Raji (cell line): ENCODE measurements around the gene SEZ6.

ENCODE experiments used
- POLR2A ChIP-seq: IDR thresholded peaks from 2 replicates; pipeline ENCODE4 v1.6.1; 2011; ENCODE audit warnings: low read depth, low read length, control low read depth; ENCODE audit not compliant: insufficient read depth

Gene SEZ6

DNA sequence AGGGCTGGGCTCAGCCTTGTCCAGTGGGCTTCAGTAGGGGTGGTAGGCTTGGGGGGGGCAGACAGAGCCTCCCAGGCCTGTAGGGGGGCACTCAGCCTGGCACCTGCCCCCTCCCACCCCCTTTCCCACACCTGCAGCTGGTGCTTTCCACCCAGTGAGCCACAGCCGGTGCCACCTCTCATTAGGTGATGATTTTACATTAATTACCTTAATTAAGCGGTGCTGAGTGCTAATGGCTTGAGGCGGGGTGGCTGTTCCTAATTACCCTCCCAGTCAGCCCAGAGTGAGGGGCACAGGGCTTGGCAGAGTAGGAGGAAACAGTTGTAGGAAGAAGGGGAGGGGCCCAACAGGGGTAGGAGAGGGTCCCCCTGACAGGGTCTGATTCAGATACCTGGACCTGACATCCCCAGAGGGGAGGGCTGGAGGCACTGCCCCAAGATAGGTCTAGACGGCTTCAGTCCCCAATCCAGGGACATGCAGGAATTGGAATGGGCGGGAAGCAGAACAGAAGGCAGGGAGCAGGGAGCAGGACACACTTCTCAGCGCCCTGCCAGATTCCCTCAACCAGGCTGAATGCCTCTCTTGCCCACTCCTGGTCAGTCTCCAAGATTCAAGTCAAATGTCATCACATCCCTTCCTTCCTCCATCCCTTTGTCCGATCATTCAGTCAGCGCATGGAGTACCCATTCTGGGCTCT lies 28.0 kb downstream of the SEZ6 start:
- TF ChIP-seq POLR2A, result no peak

DNA sequence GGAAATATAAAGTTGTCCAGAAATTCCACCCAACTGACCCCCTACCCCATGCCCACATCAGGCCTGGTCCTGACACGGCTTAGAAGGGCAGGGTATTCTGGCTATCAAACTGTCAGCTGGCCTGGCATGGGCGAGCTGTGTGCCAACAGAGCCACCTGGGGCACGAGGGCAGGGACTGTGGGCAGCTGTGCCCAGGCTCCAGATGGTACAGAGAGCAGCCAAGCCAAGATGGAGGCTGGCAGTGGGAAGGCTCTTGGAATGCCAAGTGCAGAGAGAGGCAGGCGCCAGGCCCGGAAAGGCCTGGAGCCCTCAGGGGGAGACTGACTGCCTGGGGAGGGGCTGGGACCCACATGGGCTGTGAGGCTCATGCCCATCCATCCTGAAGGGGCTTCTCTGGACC lies 30.2 kb downstream of the SEZ6 start:
- TF ChIP-seq POLR2A, result no peak

DNA sequence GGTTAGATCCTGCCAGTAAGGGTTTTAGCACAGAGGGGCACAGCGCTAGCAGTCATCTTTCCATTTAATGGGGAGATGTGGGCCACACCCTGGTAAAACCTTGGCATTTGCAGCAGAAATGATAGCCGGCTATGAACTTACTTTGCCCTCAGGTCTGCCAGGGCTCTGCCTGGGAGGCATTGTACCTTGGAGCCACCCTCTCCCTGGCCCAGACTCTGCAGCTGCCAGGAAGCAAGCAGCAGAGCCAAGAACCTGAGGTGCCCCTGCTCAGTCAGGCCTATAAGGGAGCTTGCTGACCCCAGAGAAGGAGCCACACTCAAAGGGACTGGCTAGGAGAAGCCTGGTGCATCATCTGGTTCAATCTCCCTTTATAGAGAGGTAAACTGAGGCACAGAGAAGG lies 30.8 kb downstream of the SEZ6 start:
- no peak for TF ChIP-seq POLR2A

DNA sequence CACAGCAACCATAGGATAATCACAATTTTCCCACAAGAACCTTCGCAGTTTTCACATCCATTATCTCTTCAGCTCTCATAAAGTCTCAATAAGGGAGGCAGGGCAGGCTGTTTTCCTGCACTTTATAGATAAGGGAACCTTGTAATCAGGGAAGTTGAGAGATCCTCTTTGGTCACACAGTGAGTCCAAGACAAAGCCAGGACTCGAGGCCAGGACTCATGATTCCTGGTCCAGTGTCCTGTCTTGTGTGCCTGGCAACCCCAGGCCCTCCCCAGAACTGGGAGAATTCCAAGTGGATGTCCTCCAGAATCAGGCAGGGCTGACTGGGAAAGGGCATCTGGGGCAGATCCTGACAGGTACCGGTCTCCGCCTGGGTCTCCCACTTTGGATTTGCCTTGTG lies 31.4 kb downstream of the SEZ6 start:
- no peak for TF ChIP-seq POLR2A

DNA sequence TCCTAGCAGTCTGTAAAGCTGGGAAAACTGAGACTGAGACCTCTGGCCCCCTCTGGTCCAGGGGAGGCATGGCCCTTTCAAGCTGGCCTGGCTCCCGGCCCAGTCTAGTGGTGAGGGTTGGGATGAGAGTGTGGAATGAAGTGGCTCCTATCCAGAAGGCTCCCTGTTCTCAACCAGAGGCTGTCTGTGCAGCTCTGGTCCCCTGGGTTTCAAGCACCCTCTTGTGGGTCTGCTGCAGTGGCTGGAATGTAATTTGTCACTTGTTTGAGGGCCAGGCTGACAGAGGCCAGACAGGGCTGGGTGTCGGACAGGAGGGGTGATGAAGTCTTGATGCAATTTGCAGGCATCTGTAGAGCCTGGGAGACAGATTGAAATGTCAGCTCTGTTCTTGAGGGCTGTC lies 32.4 kb downstream of the SEZ6 start:
- TF ChIP-seq POLR2A, result no peak

DNA sequence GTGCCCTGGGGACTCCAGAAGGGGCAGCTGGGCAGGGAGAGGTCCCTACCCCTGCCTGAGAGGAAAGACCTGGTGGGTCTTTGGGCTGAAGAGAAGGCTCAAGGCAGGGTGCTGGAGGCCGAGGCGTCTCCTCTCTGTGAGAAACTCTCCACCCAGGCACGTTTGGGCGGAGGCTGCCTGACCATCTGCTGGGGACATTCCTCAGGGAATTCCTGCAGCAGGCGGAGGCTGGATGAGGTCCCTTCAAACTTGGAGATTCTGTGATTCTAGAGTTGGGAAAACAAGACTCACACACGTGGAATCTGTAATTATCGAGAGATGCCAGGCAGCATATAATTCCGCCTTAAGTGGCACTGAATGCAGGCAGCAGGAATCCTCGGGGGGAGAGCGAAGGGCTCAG lies 33.4 kb downstream of the SEZ6 start:
- TF ChIP-seq POLR2A, result no peak

DNA sequence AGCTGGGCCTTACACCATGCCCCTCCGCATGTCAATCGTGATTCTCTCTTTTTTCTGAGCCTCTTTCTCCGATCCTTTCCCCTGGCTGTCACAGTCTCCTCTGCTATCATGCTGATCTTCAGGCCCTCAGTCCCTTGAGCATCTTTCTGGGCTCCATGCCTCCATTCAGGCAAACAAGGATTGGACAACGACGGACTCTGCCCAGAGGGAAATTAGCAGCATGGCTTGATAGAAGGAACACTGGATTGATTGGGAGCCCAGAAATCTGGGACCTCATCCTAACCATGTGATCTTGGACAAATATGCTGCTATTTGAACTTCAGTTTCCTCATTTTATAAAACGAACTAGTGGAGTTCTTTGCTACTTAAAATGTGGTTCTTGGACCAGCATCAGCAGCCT lies 35.0 kb downstream of the SEZ6 start:
- TF ChIP-seq POLR2A, result no peak

DNA sequence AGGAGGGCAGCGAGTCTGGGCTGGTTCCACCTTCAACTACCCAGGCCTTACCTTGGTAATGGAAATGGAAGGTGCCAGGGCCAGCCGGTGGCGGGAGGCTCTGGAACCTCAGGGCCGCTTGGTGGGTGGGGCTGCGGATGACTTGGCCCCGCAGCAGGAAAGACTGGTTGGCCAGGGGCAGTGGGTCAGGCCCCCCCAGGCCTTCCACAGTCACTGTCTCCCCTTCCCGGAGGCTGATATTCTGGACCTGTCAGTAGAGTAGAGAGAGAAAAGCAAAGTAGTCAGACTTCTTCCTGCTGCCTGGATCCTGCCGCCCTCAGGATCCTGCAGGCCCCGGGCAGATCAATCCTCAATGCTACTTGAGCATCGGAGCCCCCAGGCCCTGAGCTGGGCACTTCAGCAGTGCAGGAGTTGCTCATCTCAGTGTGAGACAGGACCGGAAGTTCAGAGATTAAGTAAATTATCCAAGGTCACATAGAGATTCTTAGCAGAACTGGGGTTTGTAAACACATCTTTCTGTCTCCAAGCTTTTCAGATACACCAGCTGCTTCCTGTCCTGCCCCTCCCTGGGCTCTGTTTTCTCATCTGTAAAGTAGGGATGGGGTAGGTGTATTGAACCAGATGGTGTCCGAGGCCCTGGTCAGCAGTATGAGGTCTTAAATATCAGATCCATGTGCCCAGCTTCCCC lies 36.0 kb downstream of the SEZ6 start:
- no peak for TF ChIP-seq POLR2A

DNA sequence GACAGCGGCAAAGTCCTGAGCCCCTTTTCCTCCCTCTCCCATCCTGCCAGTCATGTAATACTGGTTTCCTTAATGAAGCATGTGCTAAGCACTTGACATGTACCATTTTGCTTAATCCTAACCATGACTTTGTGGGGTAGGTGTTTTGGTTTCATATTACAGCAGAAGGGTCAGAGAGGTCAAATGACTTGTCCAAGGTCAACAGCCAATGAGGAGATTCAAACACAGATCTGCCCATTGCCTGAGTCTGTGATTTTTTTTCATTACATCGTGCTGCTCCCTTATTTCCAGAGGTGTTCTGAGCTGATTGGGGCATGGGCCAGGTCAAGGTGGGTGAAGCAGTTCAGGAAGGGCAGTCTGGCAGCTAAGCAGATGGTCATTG lies 36.9 kb downstream of the SEZ6 start:
- TF ChIP-seq POLR2A, result no peak

DNA sequence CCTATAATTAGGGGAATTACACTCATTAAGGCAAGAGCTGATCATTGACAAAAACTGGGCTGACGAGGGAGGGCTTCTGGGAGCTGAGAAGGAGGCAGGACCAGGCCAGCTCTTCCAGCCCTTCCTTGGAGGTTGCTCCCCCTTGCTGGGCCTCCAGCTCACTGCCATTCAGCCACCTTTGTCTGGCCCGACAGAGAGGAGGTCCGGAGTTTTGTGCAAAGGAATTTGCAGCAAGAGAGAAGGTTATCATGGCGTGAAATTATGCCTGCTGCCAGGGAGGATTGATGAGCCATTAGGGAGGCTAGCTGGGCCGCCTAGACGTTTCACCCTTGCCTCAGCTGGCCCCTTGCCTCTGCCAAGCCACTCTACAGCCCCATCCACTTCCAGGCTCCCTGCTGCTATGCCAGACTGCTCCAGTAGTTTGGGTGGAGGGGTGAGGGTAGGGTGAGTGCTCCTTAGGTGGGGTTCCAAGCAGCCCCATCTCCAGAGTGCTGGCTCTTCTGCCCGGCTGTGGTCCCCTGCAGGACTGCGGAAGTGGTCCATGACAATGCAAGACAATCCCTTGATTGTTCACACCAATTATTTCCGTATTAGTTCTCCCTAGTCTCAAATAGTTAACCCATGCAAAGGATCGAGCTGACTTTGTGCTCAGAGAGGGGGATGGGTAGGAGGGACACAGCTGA lies 37.5 kb downstream of the SEZ6 start:
- TF ChIP-seq POLR2A, result no peak

DNA sequence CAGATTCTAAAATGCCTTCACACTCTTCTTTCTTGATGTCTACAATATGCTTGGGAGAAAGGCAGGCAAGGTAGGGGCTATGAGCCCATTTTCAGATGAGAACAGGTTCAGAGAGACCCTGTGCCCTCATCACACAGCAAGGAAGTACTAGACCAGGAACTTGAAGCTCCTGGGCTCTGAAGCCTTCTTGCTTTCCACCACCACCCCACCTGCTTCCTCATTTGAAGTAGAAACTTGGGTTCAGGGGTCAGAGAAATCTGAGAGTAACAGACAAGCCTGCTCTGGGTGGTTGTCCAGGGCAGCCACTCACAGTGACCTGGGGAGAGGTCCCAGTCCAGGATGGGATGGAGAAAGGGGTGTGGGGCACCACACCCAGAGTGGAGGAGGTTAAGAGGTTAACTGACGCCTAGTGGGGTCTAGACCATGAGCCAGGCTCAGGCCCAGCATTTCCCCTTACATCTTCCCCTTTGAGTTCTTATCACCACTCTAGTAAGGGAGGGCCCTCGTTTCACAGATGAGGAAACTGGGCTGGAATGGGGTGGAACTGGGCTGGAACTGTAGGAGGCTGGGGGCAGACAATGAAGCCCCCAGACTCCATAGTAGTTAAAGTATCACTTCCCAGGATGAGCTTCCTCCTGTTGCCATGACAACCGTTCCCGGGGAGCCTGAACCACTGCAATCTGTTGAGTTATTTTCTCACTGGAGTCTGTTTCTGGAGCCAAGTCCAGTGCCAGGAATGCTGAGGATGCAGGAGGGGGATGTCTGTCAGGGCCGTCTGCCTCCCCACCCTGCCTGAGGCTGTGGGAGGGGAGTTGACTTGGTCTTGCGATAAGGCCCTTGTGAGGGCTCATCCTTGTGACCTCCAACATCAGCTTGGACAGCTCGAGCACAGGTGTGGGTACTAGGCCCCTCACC lies 38.4 kb downstream of the SEZ6 start:
- no peak for TF ChIP-seq POLR2A

DNA sequence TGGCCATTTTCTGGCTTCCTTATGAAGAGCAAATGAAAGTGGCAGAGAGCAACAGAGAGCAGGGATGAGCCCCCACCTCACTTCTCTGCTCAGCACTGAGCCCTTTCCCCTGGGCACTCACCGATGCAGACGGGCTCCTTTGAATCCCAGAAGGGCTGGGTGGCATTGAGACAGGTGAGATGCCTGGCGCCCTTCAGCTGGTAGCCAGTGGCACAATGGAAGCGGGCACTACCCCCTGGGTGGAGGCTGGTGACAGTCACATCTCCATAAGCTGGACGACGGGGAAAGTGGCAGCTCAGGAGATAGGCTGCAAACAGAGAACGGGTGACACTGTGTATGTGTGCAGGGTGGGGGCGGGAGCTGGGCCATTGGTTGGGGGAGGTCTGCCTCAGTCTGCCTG lies 42.0 kb downstream of the SEZ6 start:
- no peak for TF ChIP-seq POLR2A

DNA sequence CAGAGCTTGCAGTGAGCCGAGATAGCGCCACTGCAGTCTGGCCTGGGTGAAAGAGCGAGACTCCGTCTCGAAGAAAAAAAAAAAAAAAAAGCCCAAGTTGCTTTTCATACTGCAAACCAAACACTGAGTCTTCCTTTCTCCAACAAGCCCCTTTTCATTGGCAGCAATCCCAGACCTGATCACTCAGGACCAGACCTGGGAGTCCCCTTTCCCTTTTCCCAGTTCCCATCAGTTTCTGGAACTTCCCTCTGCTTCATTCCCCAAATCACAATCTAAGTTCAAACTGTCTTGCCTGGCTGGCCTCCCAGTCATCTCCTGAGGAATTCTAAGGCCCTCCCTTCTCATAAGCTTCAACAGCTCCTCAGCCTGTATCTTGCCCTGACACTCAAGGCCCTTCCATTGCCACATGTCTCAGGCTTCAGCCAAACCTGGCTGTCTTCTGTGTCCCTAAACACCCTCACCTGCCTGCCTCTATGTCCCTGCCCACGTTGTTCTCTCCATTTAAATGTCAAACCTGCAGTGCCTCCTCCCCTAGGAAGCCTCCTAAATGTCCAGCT lies 42.7 kb downstream of the SEZ6 start:
- no peak for TF ChIP-seq POLR2A

DNA sequence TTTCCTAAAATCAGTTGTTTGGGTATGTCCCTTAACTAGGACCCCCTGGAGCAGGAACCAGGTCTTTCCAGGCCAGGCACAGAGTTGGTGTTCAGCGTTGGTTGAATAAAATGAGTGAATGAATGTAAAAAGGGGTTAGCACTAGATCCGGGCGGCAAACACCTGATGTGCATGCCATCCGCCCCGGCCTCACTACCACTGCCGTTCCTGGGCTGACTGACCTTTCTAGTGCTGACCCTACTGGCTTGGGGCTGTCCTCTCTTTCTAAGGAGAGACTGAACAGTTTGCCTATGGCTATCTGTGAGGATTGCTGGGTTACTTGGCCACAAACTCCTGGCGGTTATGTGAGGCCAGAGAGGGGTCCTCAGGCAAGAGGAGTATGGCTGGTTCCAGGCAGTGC lies 44.4 kb downstream of the SEZ6 start:
- no peak for TF ChIP-seq POLR2A
